Psoas muscle (tissue), 8 donors: ENCODE results near the gene YWHAH. TPM values are rescaled to one million over a fixed set of nuclear protein-coding genes. Genes with fewer than 3 reads are reported as not detected.
"Not testable (repeated sequence)": the region's sequence is repeated elsewhere in the genome, so short reads cannot be mapped to it uniquely, and the experiment has no call there.

Experiments
- ATAC-seq, 4 donors: fragments of 200-7000 bp; cut with Tn5 transposase; one replicate each; pipeline ENCODE4 v1.9.1; 2020; ENCODE audit warnings: moderate library complexity in 3 of 4, mild to moderate bottlenecking in 2 of 4
- DNase-seq, 2 donors: peaks; one replicate each; pipeline ENCODE4 v3.0.0-alpha.2; 2020
- H3K27ac ChIP-seq: fragments of 200-600 bp; one replicate; pipeline ENCODE4 v1.8.0; 2022
- H3K27me3 ChIP-seq, 3 donors: fragments of 200-600 bp in 1 of 3; one replicate each; pipeline versions ENCODE4 v1.6.1 to v1.8.0; 2013 to 2022; ENCODE audit warnings: low read length in 2 of 3, mild to moderate bottlenecking in 2 of 3, moderate library complexity in 1 of 3; ENCODE audit not compliant: insufficient read depth in 3 of 3
- H3K36me3 ChIP-seq, 2 donors: fragments of 200-600 bp in 1 of 2; one replicate each; pipeline versions ENCODE4 v1.6.1 to v1.8.0; 2013 to 2022; ENCODE audit warnings: low read depth in 1 of 2, mild to moderate bottlenecking in 1 of 2, moderate library complexity in 1 of 2; ENCODE audit not compliant: insufficient read depth in 1 of 2
- H3K4me1 ChIP-seq: fragments of 200-600 bp; one replicate; pipeline ENCODE4 v1.8.0; 2022
- H3K4me3 ChIP-seq: fragments of 200-600 bp; one replicate; pipeline ENCODE4 v1.8.0; 2022; ENCODE audit warnings: mild to moderate bottlenecking
- H3K9me3 ChIP-seq: fragments of 200-600 bp; one replicate; pipeline ENCODE4 v1.8.0; 2022
- CTCF ChIP-seq: fragments of 200-600 bp; IDR thresholded peaks from one replicate; pipeline ENCODE4 v1.8.0; 2022; ENCODE audit warnings: antibody characterized with exemption
- WGBS, 3 donors: extraction: QIAGEN DNeasy Blood & Tissue Kit; methylation state at CpG; one replicate each; pipeline versions ENCODE4 v1.1.6 to v1.1.7; 2013; 5-methylcytosine and 5-hydroxymethylcytosine counted together
- intact Hi-C, 2 donors: fragments of 100-400 bp; cut with DNase I; formaldehyde crosslinking; loops; one replicate each; pipeline versions ENCODE4 v1.11.0 to v1.14.2; 2022
- polyA plus RNA-seq, 3 donors: library from polyadenylated mRNA; stranded (reverse); fragments of 200-250 nt; gene quantifications; one replicate each; pipeline ENCODE4 v1.2.3, GENCODE V29; 2013
- total RNA-seq, 4 donors: library from RNA; stranded (reverse); fragmentation: NEBNext Ultra II Directional in 2 of 4; extraction: Animal tissue kit (Norgen Biotek cat#: 25700) in 2 of 4; gene quantifications; one replicate each; pipeline versions ENCODE4 v1.2.1 to v1.2.4, GENCODE V29; 2021 to 2023
- donor health status: healthy with polysubstance abuse.
- donor health status: DM: no; HTN: no; CAD: no; lungs with moderate emphysema.
- donor health status: Bipolar disorder and iron deficiency.
- donor health status: healthy.
- donor health status: DM: yes; HTN: yes; CAD: no.
- donor health status: DM: no; HTN: no; CAD: no.
- donor health status: DM: no; HTN: no; CAD: no.
- donor health status: DM: yes; HTN: yes; CAD: no.

The YWHAH gene
- total and polyA plus RNA-seq, 7 donors: 47.8 to 133 (median 53.4) TPM

GRCh38 chr22:31973739-31974138 is 29.4 kb downstream of the YWHAH start:
- intact Hi-C loops: loop anchor here (2.0 to 10.0 kb wide), 2 partner anchors 107 to 231 kb away; partner anchors contain the start of gene RFPL2 (in 1 of the 2)
- TF ChIP-seq CTCF: no peak
- Histone ChIP-seq H3K27ac (no peak overlapping the region), H3K4me3 (no peak overlapping the region), H3K27me3 (no peaks in the 10 kb centered on the region), H3K9me3 (no peaks in the 10 kb centered on the region), H3K4me1 (peaks cover 5% of the 10 kb centered on the region), H3K36me3 (no peaks in the 10 kb centered on the region)
- no peak for ATAC-seq
- no peak for DNase-seq
- 78 to 85% (median 82%) methylated on average over 5 of the region's 5 CpGs for WGBS, 3 donors

- Histone ChIP-seq H3K9me3 (no peaks in the 10 kb centered on the region), H3K27ac (no peak overlapping the region), H3K27me3 (no peaks in the 10 kb centered on the region), H3K36me3 (no peaks in the 10 kb centered on the region), H3K4me3 (no peak overlapping the region), H3K4me1 (no peaks in the 10 kb centered on the region)
- DNase-seq: peak; percentile 70 to 87
- intact Hi-C loops: loop anchor here (1.0 to 10.0 kb wide), 3 partner anchors 103 to 290 kb away; partner anchors contain the start of gene RFPL2 (in 1 of the 2)
- 9 to 13% (median 11%) methylated on average over 9 of the region's 9 CpGs for WGBS, 3 donors
- ATAC-seq: peak; percentile 93 to 97 (median 95)
- peak; percentile 76 for TF ChIP-seq CTCF
Observed at GRCh38 chr22:31977141-31977841, 33.0 kb downstream of the YWHAH start.

GRCh38 chr22:31977939-31978338 is 33.6 kb downstream of the YWHAH start:
- WGBS, 3 donors: 87 to 88% (median 88%) methylated on average over 3 of the region's 3 CpGs
- intact Hi-C loops: loop anchor here (1.0 to 10.0 kb wide), 3 partner anchors 102 to 289 kb away; partner anchors contain the start of gene RFPL2 (in 1 of the 2)
- H3K9me3 ChIP-seq: no peaks in the 10 kb centered on the region
- no peaks in the 10 kb centered on the region for H3K36me3 ChIP-seq
- ATAC-seq (no peak), DNase-seq (no peak)
- H3K4me3 ChIP-seq: no peak overlapping the region
- no peaks in the 10 kb centered on the region for H3K4me1 ChIP-seq
- TF ChIP-seq CTCF: no peak
- H3K27ac ChIP-seq: no peak overlapping the region
- H3K27me3 ChIP-seq: no peaks in the 10 kb centered on the region

GRCh38 chr22:31980628-31981027 is 36.3 kb downstream of the YWHAH start:
- no peak for ATAC-seq
- intact Hi-C loops: no loop called here
- H3K36me3 ChIP-seq: no peaks in the 10 kb centered on the region
- 66 to 69% (median 67%) methylated on average over 4 of the region's 4 CpGs for WGBS, 3 donors
- no peak for TF ChIP-seq CTCF
- H3K9me3 ChIP-seq: no peaks in the 10 kb centered on the region
- H3K4me1 ChIP-seq: no peaks in the 10 kb centered on the region
- no peak for DNase-seq
- no peak overlapping the region for H3K4me3 ChIP-seq
- H3K27ac ChIP-seq: no peak overlapping the region
- H3K27me3 ChIP-seq: no peaks in the 10 kb centered on the region

GRCh38 chr22:31981976-31982375 is 37.6 kb downstream of the YWHAH start:
- H3K4me1 ChIP-seq, DNase-seq, H3K9me3 ChIP-seq, H3K27ac ChIP-seq, H3K4me3 ChIP-seq, intact Hi-C loops, H3K27me3 ChIP-seq, H3K36me3 ChIP-seq, ATAC-seq: not testable (repeated sequence)
- 83 to 92% (median 87%) methylated on average over 8 of the region's 8 CpGs for WGBS, 3 donors
